ENCODE measurements around the gene COMMD1.
"Not testable (repeated sequence)": the region's sequence is repeated elsewhere in the genome, so short reads cannot be mapped to it uniquely, and the experiment has no call there.

COMMD1 gene

GRCh38 chr2:62112179-62112578 lies 206.7 kb downstream of the COMMD1 start:
- H3K79me2 ChIP-seq (ENCODE audit: control insufficient read depth, insufficient read depth, low read length, unreplicated experiment) = no peaks in the 10 kb centered on the region
- H3K27ac ChIP-seq (ENCODE audit: low read depth, low read length) = no peak overlapping the region
- H2AFZ ChIP-seq (ENCODE audit: low read length, unreplicated experiment) = no peak overlapping the region
- no peaks in the 10 kb centered on the region for H3K27me3 ChIP-seq (ENCODE audit: insufficient read depth, low read length)
- H3K4me1 ChIP-seq (ENCODE audit: control insufficient read depth, insufficient read depth, low read length, unreplicated experiment) = no peaks in the 10 kb centered on the region
- no peaks in the 10 kb centered on the region for H3K36me3 ChIP-seq (ENCODE audit: insufficient read depth, low read length)
- H3K4me3 ChIP-seq (ENCODE audit: low read depth, low read length) = no peak overlapping the region

DNA sequence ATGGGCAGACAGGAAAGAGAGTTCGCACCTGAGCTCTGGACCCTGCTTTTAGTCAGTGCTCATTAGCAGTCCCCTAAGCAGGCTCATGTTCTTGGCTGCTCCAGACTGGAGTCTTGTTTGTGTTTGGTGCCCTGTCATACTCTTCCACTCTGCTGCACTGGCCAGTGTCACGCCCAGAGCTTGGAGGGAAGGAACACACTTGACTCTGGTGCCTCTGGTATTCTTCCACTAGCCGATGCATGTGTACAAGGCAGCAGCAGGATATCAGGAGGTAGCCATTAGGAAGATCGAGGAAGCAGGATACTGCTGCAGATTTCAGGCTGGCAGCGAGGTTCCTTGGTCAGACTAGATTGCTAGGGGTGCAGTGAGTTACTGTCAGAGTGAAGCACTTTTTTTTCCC lies 209.1 kb downstream of the COMMD1 start:
- no peaks in the 10 kb centered on the region for H3K4me1 ChIP-seq (ENCODE audit: control insufficient read depth, insufficient read depth, low read length, unreplicated experiment)
- H2AFZ ChIP-seq (ENCODE audit: low read length, unreplicated experiment) = no peak overlapping the region

DNA sequence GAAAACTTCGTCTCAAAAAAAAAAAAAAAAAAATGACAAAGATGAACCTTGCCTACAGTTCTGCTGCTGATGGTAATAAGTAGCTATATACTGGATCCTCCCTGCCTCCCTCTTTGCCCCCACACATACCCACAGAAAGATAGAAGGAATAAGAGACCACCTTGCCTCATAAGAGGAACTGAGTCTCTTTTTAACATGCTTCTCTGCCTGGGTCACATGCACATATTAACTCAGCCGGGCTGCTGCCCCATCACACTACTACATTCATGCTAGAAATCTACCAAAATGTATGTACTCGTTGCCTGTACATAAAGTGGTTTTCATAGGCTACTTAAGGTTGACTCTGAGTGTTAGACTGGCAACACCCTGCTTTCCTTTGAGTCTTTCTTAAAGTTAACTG lies 211.5 kb downstream of the COMMD1 start:
- H3K36me3 ChIP-seq (ENCODE audit: insufficient read depth, low read length) = no peaks in the 10 kb centered on the region
- no peak overlapping the region for H2AFZ ChIP-seq (ENCODE audit: low read length, unreplicated experiment)
- H3K4me1 ChIP-seq (ENCODE audit: control insufficient read depth, insufficient read depth, low read length, unreplicated experiment) = no peaks in the 10 kb centered on the region
- H3K79me2 ChIP-seq (ENCODE audit: control insufficient read depth, insufficient read depth, low read length, unreplicated experiment) = no peaks in the 10 kb centered on the region
- no peak overlapping the region for H3K4me3 ChIP-seq (ENCODE audit: low read depth, low read length)
- no peak overlapping the region for H3K27ac ChIP-seq (ENCODE audit: low read depth, low read length)
- H3K27me3 ChIP-seq (ENCODE audit: insufficient read depth, low read length) = no peaks in the 10 kb centered on the region

More for the DNA sequence above, 209.1 kb downstream of the COMMD1 start:
- Histone ChIP-seq H3K27me3 (ENCODE audit: insufficient read depth, low read length) (no peaks in the 10 kb centered on the region), H3K4me3 (ENCODE audit: low read depth, low read length) (no peak overlapping the region), H3K27ac (ENCODE audit: low read depth, low read length) (no peak overlapping the region), H3K79me2 (ENCODE audit: control insufficient read depth, insufficient read depth, low read length, unreplicated experiment) (no peaks in the 10 kb centered on the region), H3K36me3 (ENCODE audit: insufficient read depth, low read length) (no peaks in the 10 kb centered on the region)

DNA sequence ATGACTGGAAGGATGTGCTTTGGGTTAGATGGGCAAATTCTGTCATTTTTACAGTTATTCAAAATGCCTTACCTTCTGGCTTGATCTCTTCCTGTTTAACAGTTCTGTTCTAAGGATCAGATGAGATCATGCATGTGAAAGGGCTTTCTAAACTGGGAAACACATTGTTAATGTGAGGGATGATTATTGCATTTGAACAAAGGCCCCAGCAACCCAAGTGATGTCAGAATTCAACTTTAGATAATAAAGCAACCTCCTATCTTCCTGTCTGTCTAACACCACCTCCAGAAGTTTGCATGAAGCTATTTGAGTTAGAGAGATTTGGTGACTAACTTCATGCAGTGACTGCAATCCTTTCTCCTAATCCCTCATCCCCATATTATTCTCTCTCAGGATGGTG lies 212.7 kb downstream of the COMMD1 start:
- H2AFZ ChIP-seq (ENCODE audit: low read length, unreplicated experiment) = no peak overlapping the region
- H3K27ac ChIP-seq (ENCODE audit: low read depth, low read length) = no peak overlapping the region
- H3K4me1 ChIP-seq (ENCODE audit: control insufficient read depth, insufficient read depth, low read length, unreplicated experiment) = no peaks in the 10 kb centered on the region
- H3K4me3 ChIP-seq (ENCODE audit: low read depth, low read length) = no peak overlapping the region
- no peaks in the 10 kb centered on the region for H3K36me3 ChIP-seq (ENCODE audit: insufficient read depth, low read length)
- H3K79me2 ChIP-seq (ENCODE audit: control insufficient read depth, insufficient read depth, low read length, unreplicated experiment) = no peaks in the 10 kb centered on the region
- H3K27me3 ChIP-seq (ENCODE audit: insufficient read depth, low read length) = no peaks in the 10 kb centered on the region

DNA sequence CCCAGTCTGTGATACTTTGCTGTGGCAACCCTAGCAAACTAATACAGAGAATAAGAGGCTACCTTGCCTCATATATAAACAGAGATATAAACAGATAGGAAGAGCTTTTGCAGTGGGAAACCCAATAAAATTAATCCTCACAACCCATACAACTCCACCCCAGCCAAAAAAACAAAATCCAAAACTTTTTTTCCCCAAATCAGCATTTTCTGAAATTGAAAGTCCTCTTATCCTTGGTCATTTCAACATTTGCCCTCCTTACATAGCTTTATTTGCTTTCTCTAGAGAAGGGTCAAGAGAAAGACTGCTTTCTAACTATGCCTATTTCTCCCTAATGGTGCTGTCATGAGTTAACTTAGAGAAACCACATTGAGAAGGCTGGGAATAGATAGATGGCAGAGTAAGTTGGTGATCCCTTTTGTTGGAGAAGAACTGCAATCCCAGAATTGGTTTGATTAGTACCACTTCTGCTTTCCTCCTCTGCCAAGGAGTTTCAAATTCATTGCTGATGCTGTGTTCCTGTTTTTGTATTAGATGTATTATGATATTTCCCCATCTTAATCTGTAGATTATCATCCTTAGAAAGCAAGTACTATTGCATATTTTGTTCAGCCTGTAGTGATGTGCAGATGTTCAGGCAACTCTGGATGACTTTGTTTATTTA lies 214.0 kb downstream of the COMMD1 start:
- Histone ChIP-seq H3K27me3 (ENCODE audit: insufficient read depth, low read length) (no peaks in the 10 kb centered on the region), H3K27ac (ENCODE audit: low read depth, low read length) (no peak overlapping the region), H2AFZ (ENCODE audit: low read length, unreplicated experiment) (no peak overlapping the region), H3K4me3 (ENCODE audit: low read depth, low read length) (no peak overlapping the region), H3K4me1 (ENCODE audit: control insufficient read depth, insufficient read depth, low read length, unreplicated experiment) (no peaks in the 10 kb centered on the region), H3K36me3 (ENCODE audit: insufficient read depth, low read length) (no peaks in the 10 kb centered on the region), H3K79me2 (ENCODE audit: control insufficient read depth, insufficient read depth, low read length, unreplicated experiment) (no peaks in the 10 kb centered on the region)

GRCh38 chr2:62126239-62126638 lies 220.8 kb downstream of the COMMD1 start:
- not testable (repeated sequence) for H3K4me1 ChIP-seq (ENCODE audit: control insufficient read depth, insufficient read depth, low read length, unreplicated experiment); H3K27me3 ChIP-seq (ENCODE audit: insufficient read depth, low read length); H3K4me3 ChIP-seq (ENCODE audit: low read depth, low read length); H2AFZ ChIP-seq (ENCODE audit: low read length, unreplicated experiment); H3K27ac ChIP-seq (ENCODE audit: low read depth, low read length); H3K79me2 ChIP-seq (ENCODE audit: control insufficient read depth, insufficient read depth, low read length, unreplicated experiment); H3K36me3 ChIP-seq (ENCODE audit: insufficient read depth, low read length)

- no peaks in the 10 kb centered on the region for H3K36me3 ChIP-seq (ENCODE audit: insufficient read depth, low read length)
- no peaks in the 10 kb centered on the region for H3K79me2 ChIP-seq (ENCODE audit: control insufficient read depth, insufficient read depth, low read length, unreplicated experiment)
- no peak overlapping the region for H3K4me3 ChIP-seq (ENCODE audit: low read depth, low read length)
- no peak overlapping the region for H2AFZ ChIP-seq (ENCODE audit: low read length, unreplicated experiment)
- no peaks in the 10 kb centered on the region for H3K4me1 ChIP-seq (ENCODE audit: control insufficient read depth, insufficient read depth, low read length, unreplicated experiment)
- H3K27ac ChIP-seq (ENCODE audit: low read depth, low read length) = no peak overlapping the region
- no peaks in the 10 kb centered on the region for H3K27me3 ChIP-seq (ENCODE audit: insufficient read depth, low read length)
Measured at GRCh38 chr2:62133320-62133823, 227.9 kb downstream of the COMMD1 start.

DNA sequence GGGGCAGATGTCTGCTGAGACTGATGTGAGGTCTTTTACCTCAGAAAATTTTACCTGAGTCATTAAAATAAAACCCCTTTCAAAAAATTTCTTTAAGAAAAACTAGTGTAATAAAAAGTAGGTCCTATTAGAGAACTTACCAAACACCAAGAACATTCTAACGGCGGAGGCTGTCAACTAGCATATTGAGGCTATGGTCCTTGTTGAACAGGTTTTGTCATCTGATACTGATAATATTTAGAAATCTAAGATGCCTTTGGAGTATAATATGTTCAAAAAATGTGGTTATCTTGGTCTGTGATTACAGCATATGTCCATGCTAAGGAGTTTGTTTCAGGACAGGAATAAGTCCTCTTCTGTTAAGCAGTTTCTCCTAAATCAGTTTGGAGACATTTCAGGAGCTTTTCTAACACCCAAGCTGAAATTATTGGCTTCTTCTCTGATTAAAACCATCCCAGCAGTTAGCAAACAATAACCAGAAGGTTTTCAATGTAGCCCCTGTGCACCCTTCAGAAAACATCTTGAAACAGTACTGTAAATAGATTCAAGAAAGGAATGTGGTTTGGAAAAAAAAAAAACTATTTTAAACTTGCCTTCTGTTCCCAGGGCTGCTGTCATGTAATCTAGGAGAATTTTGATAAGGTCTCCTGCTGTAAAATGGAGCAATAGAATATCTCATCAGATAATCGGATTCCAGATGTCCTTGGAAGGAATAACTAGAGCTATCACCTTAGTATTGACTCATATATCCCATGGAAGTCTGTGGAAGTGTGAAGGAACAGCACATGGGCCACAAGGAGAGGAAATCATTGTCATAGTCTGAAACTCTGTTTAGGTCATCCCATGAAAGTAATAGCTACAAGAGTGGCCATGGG lies 231.7 kb downstream of the COMMD1 start:
- Histone ChIP-seq H3K79me2 (ENCODE audit: control insufficient read depth, insufficient read depth, low read length, unreplicated experiment) (no peaks in the 10 kb centered on the region), H3K27ac (ENCODE audit: low read depth, low read length) (no peak overlapping the region)

GRCh38 chr2:62140426-62141141 lies 235.1 kb downstream of the COMMD1 start:
- Histone ChIP-seq H2AFZ (ENCODE audit: low read length, unreplicated experiment) (no peak overlapping the region), H3K27ac (ENCODE audit: low read depth, low read length) (no peak overlapping the region), H3K79me2 (ENCODE audit: control insufficient read depth, insufficient read depth, low read length, unreplicated experiment) (no peaks in the 10 kb centered on the region), H3K4me3 (ENCODE audit: low read depth, low read length) (no peak overlapping the region), H3K36me3 (ENCODE audit: insufficient read depth, low read length) (no peaks in the 10 kb centered on the region), H3K27me3 (ENCODE audit: insufficient read depth, low read length) (no peaks in the 10 kb centered on the region), H3K4me1 (ENCODE audit: control insufficient read depth, insufficient read depth, low read length, unreplicated experiment) (no peaks in the 10 kb centered on the region)

More for the DNA sequence above, 231.7 kb downstream of the COMMD1 start:
- Histone ChIP-seq H3K27me3 (ENCODE audit: insufficient read depth, low read length) (no peaks in the 10 kb centered on the region), H3K36me3 (ENCODE audit: insufficient read depth, low read length) (no peaks in the 10 kb centered on the region), H3K4me3 (ENCODE audit: low read depth, low read length) (no peak overlapping the region), H3K4me1 (ENCODE audit: control insufficient read depth, insufficient read depth, low read length, unreplicated experiment) (no peaks in the 10 kb centered on the region), H2AFZ (ENCODE audit: low read length, unreplicated experiment) (no peak overlapping the region)

DNA sequence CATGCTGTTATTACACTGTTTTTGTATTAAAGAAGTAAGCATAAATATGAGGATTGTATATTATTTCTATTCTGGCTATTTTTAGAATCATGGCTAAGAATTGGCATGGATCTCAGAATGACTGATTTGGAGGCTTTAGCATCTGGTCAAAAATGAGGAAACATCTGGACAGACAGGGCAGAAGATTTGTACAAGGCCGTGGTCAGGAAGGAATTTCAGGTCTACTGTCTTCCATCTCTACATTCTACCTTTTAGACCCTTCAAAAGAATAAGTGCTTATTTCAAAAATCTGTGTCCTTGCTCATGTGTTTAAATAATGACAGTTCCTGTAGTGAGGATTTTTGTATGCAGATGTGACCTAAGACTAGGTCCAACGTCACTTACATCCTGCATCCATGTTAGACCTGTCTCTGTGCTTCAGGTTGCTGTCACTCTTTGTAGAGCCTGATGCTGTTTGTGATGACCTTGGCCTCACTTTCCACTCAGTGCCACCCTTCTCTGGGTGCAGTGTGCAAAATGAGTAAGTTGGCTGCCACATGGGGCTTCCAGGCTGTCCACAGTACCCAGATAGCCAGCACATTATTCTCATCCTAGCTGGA lies 235.8 kb downstream of the COMMD1 start:
- Histone ChIP-seq H3K4me1 (ENCODE audit: control insufficient read depth, insufficient read depth, low read length, unreplicated experiment) (no peaks in the 10 kb centered on the region), H3K27ac (ENCODE audit: low read depth, low read length) (no peak overlapping the region), H3K27me3 (ENCODE audit: insufficient read depth, low read length) (no peaks in the 10 kb centered on the region), H3K79me2 (ENCODE audit: control insufficient read depth, insufficient read depth, low read length, unreplicated experiment) (no peaks in the 10 kb centered on the region), H3K4me3 (ENCODE audit: low read depth, low read length) (no peak overlapping the region), H2AFZ (ENCODE audit: low read length, unreplicated experiment) (no peak overlapping the region), H3K36me3 (ENCODE audit: insufficient read depth, low read length) (no peaks in the 10 kb centered on the region)
